H1 (cell line): ENCODE measurements around the gene PRR3. TPM values are rescaled to one million over a fixed set of nuclear protein-coding genes. Genes with fewer than 3 reads are reported as not detected.

ENCODE experiments used
- CTCF ChIA-PET: fragments of 300-600 bp; sonication (Branson Sonifier 250); formaldehyde crosslinking; loops from one replicate; lab custom pipeline; 2021; ENCODE audit not compliant: partially characterized antibody; lab: Charles Lee
- POLR2A ChIA-PET: fragments of 300-600 bp; sonication (Branson Sonifier 250); formaldehyde crosslinking; loops from one replicate; lab custom pipeline; 2021; ENCODE audit warnings: inconsistent platforms; ENCODE audit not compliant: partially characterized antibody; lab: Charles Lee
- DNase-seq, 2 experiments: peaks; one replicate each; pipeline versions ENCODE4 v3.0.0 to v3.0.0-alpha.2; 2010 to 2022; ENCODE audit warnings: low spot score in 2 of 2, low read depth in 1 of 2, mixed read lengths in 1 of 2
- FAIRE-seq: peaks from 2 replicates; lab custom pipeline; 2011; peaks lifted over from hg19 to GRCh38; lab: Jason Lieb, UNC
- H2AFZ ChIP-seq: 2 replicates; pipeline ENCODE4 v1.8.1; 2012; ENCODE audit warnings: low read length, inconsistent platforms
- H2AK5ac ChIP-seq: 2 replicates; pipeline ENCODE4 v1.6.1; 2013; ENCODE audit warnings: low read depth, low read length
- H2BK120ac ChIP-seq: replicated peaks from 2 replicates; pipeline ENCODE3; 2013; ENCODE audit warnings: low read depth, low read length, inconsistent platforms
- H2BK12ac ChIP-seq: 2 replicates; pipeline ENCODE4 v1.6.1; 2013; ENCODE audit warnings: low read depth, low read length
- H2BK15ac ChIP-seq: 2 replicates; pipeline ENCODE4 v1.6.1; 2013; ENCODE audit warnings: low read length
- H2BK20ac ChIP-seq: 2 replicates; pipeline ENCODE4 v1.6.1; 2013; ENCODE audit warnings: low read length
- H2BK5ac ChIP-seq: 2 replicates; pipeline ENCODE4 v1.6.1; 2013; ENCODE audit warnings: low read depth, low read length
- H3K14ac ChIP-seq: 2 replicates; pipeline ENCODE4 v1.6.1; 2013; ENCODE audit warnings: inconsistent platforms; ENCODE audit not compliant: insufficient read length
- H3K18ac ChIP-seq: 2 replicates; pipeline ENCODE4 v1.6.1; 2013; ENCODE audit warnings: low read length; ENCODE audit errors: extremely low read depth
- H3K23ac ChIP-seq: 2 replicates; pipeline ENCODE4 v1.6.1; 2013; ENCODE audit warnings: inconsistent platforms; ENCODE audit not compliant: insufficient read length
- H3K23me2 ChIP-seq: 2 replicates; pipeline ENCODE4 v1.6.1; 2013; ENCODE audit warnings: low read depth, low read length
- H3K27ac ChIP-seq: 2 replicates; pipeline ENCODE4 v1.6.1; 2011; ENCODE audit warnings: low read depth, low read length, inconsistent platforms
- H3K27me3 ChIP-seq, 4 experiments: replicated peaks in 1 of 4; 1 replicate in 1 of 4; 2 replicates in 3 of 4; pipeline versions ENCODE4 v1.6.1 to v1.8.1; 2011 to 2013; ENCODE audit warnings: low read length in 3 of 4, mild to moderate bottlenecking in 3 of 4, inconsistent platforms in 2 of 4, mixed read lengths in 2 of 4, moderate library complexity in 1 of 4; ENCODE audit not compliant: control insufficient read depth in 3 of 4, insufficient read depth in 3 of 4; ENCODE audit errors: extremely low read depth in 1 of 4
- H3K36me3 ChIP-seq, 4 experiments: 2 replicates each; pipeline versions ENCODE4 v1.6.1 to v1.8.1; 2011 to 2013; ENCODE audit warnings: mild to moderate bottlenecking in 4 of 4, low read length in 3 of 4, moderate library complexity in 2 of 4, control low read depth in 1 of 4, inconsistent platforms in 1 of 4; ENCODE audit not compliant: insufficient read depth in 4 of 4, control insufficient read depth in 2 of 4
- H3K4ac ChIP-seq: replicated peaks from 2 replicates; pipeline ENCODE3; 2013; ENCODE audit warnings: low read length, low read depth, mixed read lengths, inconsistent platforms; ENCODE audit not compliant: insufficient read length
- H3K4me1 ChIP-seq, 4 experiments: replicated peaks in 1 of 4; 1 replicate in 1 of 4; 2 replicates in 3 of 4; pipeline versions ENCODE4 v1.6.1 to v1.8.1; 2011 to 2013; ENCODE audit warnings: low read length in 3 of 4, inconsistent platforms in 2 of 4, mixed read lengths in 1 of 4; ENCODE audit not compliant: insufficient read depth in 4 of 4, control insufficient read depth in 3 of 4
- H3K4me2 ChIP-seq, 2 experiments: 2 replicates each; pipeline versions ENCODE4 v1.6.1 to v1.8.1; 2011 to 2013; ENCODE audit warnings: low read depth in 2 of 2, low read length in 2 of 2, control low read depth in 1 of 2, inconsistent platforms in 1 of 2, mild to moderate bottlenecking in 1 of 2; ENCODE audit not compliant: insufficient read depth in 1 of 2
- H3K4me3 ChIP-seq, 4 experiments: fragments of 200-600, 300-600 bp in 1 of 4; sonication (generic), shearing (Covaris generic), sonication (Bioruptor Twin) in 1 of 4; 2 replicates each; pipeline versions ENCODE4 v1.5.1 to v1.8.1; 2011 to 2016; ENCODE audit warnings: low read length in 4 of 4, low read depth in 3 of 4, control low read depth in 2 of 4, inconsistent platforms in 2 of 4, mild to moderate bottlenecking in 2 of 4, mixed read lengths in 1 of 4, moderate library complexity in 1 of 4; ENCODE audit not compliant: insufficient read depth in 2 of 4; ENCODE audit errors: extremely low read depth in 1 of 4
- H3K56ac ChIP-seq: replicated peaks from 2 replicates; pipeline ENCODE3; 2013; ENCODE audit warnings: low read depth, mild to moderate bottlenecking, mixed read lengths, low read length, inconsistent platforms; ENCODE audit not compliant: insufficient read length
- H3K79me1 ChIP-seq: 2 replicates; pipeline ENCODE4 v1.6.1; 2013; ENCODE audit warnings: low read depth, low read length, control low read depth
- H3K79me2 ChIP-seq, 2 experiments: 2 replicates each; pipeline versions ENCODE4 v1.6.1 to v1.8.1; 2012 to 2013; ENCODE audit warnings: low read length in 2 of 2, mild to moderate bottlenecking in 2 of 2, inconsistent platforms in 1 of 2; ENCODE audit not compliant: insufficient read depth in 2 of 2, control insufficient read depth in 1 of 2
- H3K9ac ChIP-seq, 4 experiments: replicated peaks in 1 of 4; 1 replicate in 1 of 4; 2 replicates in 3 of 4; pipeline versions ENCODE4 v1.6.1 to v1.8.1; 2011 to 2013; ENCODE audit warnings: low read depth in 3 of 4, low read length in 3 of 4, control low read depth in 2 of 4, mild to moderate bottlenecking in 2 of 4, moderate library complexity in 2 of 4, inconsistent platforms in 1 of 4; ENCODE audit errors: extremely low read depth in 1 of 4
- H3K9me3 ChIP-seq, 2 experiments: 2 replicates each; pipeline versions ENCODE4 v1.6.1 to v1.8.1; 2012 to 2013; ENCODE audit warnings: mild to moderate bottlenecking in 2 of 2, moderate library complexity in 2 of 2, control low read depth in 1 of 2, inconsistent platforms in 1 of 2, low read depth in 1 of 2, low read length in 1 of 2, mixed read lengths in 1 of 2; ENCODE audit not compliant: insufficient read depth in 2 of 2
- H4K20me1 ChIP-seq, 2 experiments: replicated peaks in 1 of 2; 2 replicates each; pipeline versions ENCODE3 to v1.8.1; 2011 to 2013; ENCODE audit warnings: inconsistent platforms in 2 of 2, low read length in 2 of 2, mild to moderate bottlenecking in 1 of 2; ENCODE audit not compliant: insufficient read depth in 2 of 2, control insufficient read depth in 1 of 2
- H4K5ac ChIP-seq: 2 replicates; pipeline ENCODE4 v1.6.1; 2013; ENCODE audit warnings: low read length, low read depth, mixed read lengths, inconsistent platforms; ENCODE audit not compliant: insufficient read length
- H4K8ac ChIP-seq: 2 replicates; pipeline ENCODE4 v1.8.0; 2013; ENCODE audit warnings: mild to moderate bottlenecking, moderate library complexity, low read length, inconsistent platforms; ENCODE audit not compliant: insufficient read depth; ENCODE audit errors: extremely low read depth
- H4K91ac ChIP-seq: replicated peaks from 2 replicates; pipeline ENCODE3; 2013; ENCODE audit warnings: low read length, mixed read lengths, inconsistent platforms; ENCODE audit not compliant: insufficient read length
- CEBPB ChIP-seq: IDR thresholded peaks from 2 replicates; pipeline ENCODE4 v1.6.1; 2012; ENCODE audit warnings: low read depth, low read length
- EGR1 ChIP-seq: IDR thresholded peaks from 2 replicates; pipeline ENCODE4 v1.6.1; 2011; ENCODE audit warnings: low read depth, low read length, borderline replicate concordance
- GTF2F1 ChIP-seq: IDR thresholded peaks from 2 replicates; pipeline ENCODE4 v1.6.1; 2012; ENCODE audit warnings: low read depth, low read length, improper control_type of control experiment, borderline replicate concordance
- HDAC6 ChIP-seq: IDR thresholded peaks from one replicate; pipeline ENCODE4 v1.7.1; 2012; ENCODE audit warnings: low read depth, mild to moderate bottlenecking, inconsistent platforms, low read length, moderate library complexity
- POLR2AphosphoS5 ChIP-seq: IDR thresholded peaks from 2 replicates; pipeline ENCODE4 v1.6.1; 2011; ENCODE audit warnings: low read depth, low read length
- SIRT6 ChIP-seq: IDR thresholded peaks from one replicate; pipeline ENCODE4 v1.7.1; 2012; ENCODE audit warnings: low read length, inconsistent platforms
- TAF1 ChIP-seq: IDR thresholded peaks from 2 replicates; pipeline ENCODE4 v1.6.1; 2011; ENCODE audit warnings: mild to moderate bottlenecking, low read depth, low read length
- TCF12 ChIP-seq: IDR thresholded peaks from 2 replicates; pipeline ENCODE4 v1.6.1; 2011; ENCODE audit warnings: low read depth, mild to moderate bottlenecking, low read length
- USF2 ChIP-seq: IDR thresholded peaks from 2 replicates; pipeline ENCODE4 v1.6.1; 2011; ENCODE audit warnings: low read length, improper control_type of control experiment
- YY1 ChIP-seq: IDR thresholded peaks from 2 replicates; pipeline ENCODE4 v1.6.1; 2011; ENCODE audit warnings: low read depth, mild to moderate bottlenecking, low read length
- ZNF274 ChIP-seq: IDR thresholded peaks from 2 replicates; pipeline ENCODE4 v1.7.0; 2012; ENCODE audit warnings: low read length, borderline replicate concordance; ENCODE audit errors: extremely low read depth
- WGBS, 2 experiments: shearing (Covaris generic) in 1 of 2; methylation state at CpG; one replicate each; pipeline versions ENCODE4 v1.1.6 to v1.1.7; 2013 to 2015; ENCODE audit warnings: low lambda C conversion rate in 2 of 2, mixed read lengths in 2 of 2, inconsistent platforms in 1 of 2, low coverage in 1 of 2, missing lambda C conversion rate in 1 of 2; ENCODE audit not compliant: insufficient replicate concordance in 2 of 2, insufficient coverage in 1 of 2, insufficient read length in 1 of 2; ENCODE audit errors: extremely low coverage in 1 of 2, missing lambda C conversion rate in 1 of 2; 5-methylcytosine and 5-hydroxymethylcytosine counted together
- polyA plus RNA-seq, 7 experiments: library from polyadenylated mRNA; depleted of rRNA in 3 of 7; stranded (reverse) in 5 of 7; unstranded in 2 of 7; fragments of >200 nt in 5 of 7; fragments of 200-250 nt in 2 of 7; gene quantifications; 1 replicate in 5 of 7; 2 replicates in 1 of 7; 4 replicates in 1 of 7; pipeline versions ENCODE4 v1.2.1 to v1.2.3, GENCODE V29; 2011 to 2013; ENCODE audit warnings: missing spikeins in 2 of 7, mixed read lengths in 2 of 7
- total RNA-seq: library from RNA; stranded (reverse); fragmentation: NEBNext Ultra II Directional; extraction: Animal tissue kit (Norgen Biotek cat#: 25700); gene quantifications from 2 replicates; pipeline ENCODE4 v1.2.1, GENCODE V29; 2021

Gene PRR3
- total and polyA plus RNA-seq, 2 of the 8 experiments (the other 6 are each of a cell fraction or from before 2014, with no cell fraction given) = 10.5 to 24.2 TPM

DNA sequence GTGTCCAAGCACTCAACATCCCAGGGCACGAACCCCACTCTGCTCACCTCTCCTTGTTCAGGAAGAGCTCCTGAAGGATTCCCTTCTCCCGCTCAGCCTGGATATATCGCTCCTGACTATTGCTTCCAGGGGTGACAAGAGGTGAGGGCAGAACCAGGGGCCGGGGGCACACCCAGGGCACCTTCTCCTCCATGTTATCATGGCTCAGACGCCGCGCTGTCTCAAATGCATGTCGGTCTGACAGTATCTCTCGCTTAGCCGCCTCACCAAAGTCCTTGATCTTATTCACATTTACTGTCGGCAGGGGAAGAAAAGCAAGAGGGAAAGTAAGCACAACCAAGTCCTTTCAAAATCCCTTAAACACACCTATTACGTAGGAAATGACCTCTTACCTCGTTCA is 46.9 kb downstream of the PRR3 start:
- Histone ChIP-seq H2BK15ac (no peak overlapping the region), H3K23ac (no peak overlapping the region), H2BK12ac (no peak overlapping the region), H2AFZ (no peak overlapping the region), H4K5ac (no peak overlapping the region), H3K18ac (no peak overlapping the region), H4K20me1 (peaks cover 11 to 40% of the 10 kb centered on the region in 2 experiments), H2AK5ac (no peak overlapping the region), H3K23me2 (no peaks in the 10 kb centered on the region; the same call in 1 of the 2 replicates), H3K14ac (no peak overlapping the region), H3K4me1 (no peaks in the 10 kb centered on the region), H3K56ac (no peak overlapping the region), H3K36me3 (peaks cover 64 to 87% (median 78%) of the 10 kb centered on the region in 4 experiments), H2BK20ac (no peak overlapping the region), H3K4me3 (no peak overlapping the region), H3K27ac (no peak overlapping the region), H4K91ac (no peak overlapping the region), H3K79me2 (no peaks in the 10 kb centered on the region), H3K4me2 (no peak overlapping the region), H2BK120ac (no peak overlapping the region), H3K9ac (no peak overlapping the region), H4K8ac (no peak overlapping the region), H2BK5ac (no peak overlapping the region), H3K4ac (no peak overlapping the region), H3K79me1 (no peaks in the 10 kb centered on the region; the same call in none of the 2 replicates), H3K27me3 (no peaks in the 10 kb centered on the region), H3K9me3 (no peaks in the 10 kb centered on the region)
- 95% methylated on average over 13 of the region's 13 CpGs; no CpG with 5 or more reads in 1 of the 2 experiments for WGBS, 2 experiments
- FAIRE-seq (no peak), DNase-seq (no peak)
- TF ChIP-seq TAF1 (no peak), CEBPB (no peak), HDAC6 (no peak), SIRT6 (no peak), POLR2AphosphoS5 (no peak), YY1 (no peak), TCF12 (no peak), ZNF274 (no peak), EGR1 (no peak), GTF2F1 (no peak), USF2 (no peak)
- POLR2A ChIA-PET = interaction anchor here (0.6 to 21.6 kb wide), 11 partner anchors 10 to 129 kb away, joined by 3 to 712 read pairs (median 5); partner anchors contain the start of genes DHX16, MRPS18B and PPP1R10
- CTCF ChIA-PET = interaction anchor here (2.2 kb wide), 1 partner anchor 28 kb away, joined by 5 read pairs; no protein-coding TSS in a partner anchor
